HG03460 (cell line): ENCODE results near the gene SLC35A2.

ENCODE experiments used
- ATAC-seq: cut with Tn5 transposase; IDR thresholded peaks from one replicate; pipeline ENCODE4 v1.9.1; 2021; ENCODE audit not compliant: unreplicated experiment

The SLC35A2 gene

DNA sequence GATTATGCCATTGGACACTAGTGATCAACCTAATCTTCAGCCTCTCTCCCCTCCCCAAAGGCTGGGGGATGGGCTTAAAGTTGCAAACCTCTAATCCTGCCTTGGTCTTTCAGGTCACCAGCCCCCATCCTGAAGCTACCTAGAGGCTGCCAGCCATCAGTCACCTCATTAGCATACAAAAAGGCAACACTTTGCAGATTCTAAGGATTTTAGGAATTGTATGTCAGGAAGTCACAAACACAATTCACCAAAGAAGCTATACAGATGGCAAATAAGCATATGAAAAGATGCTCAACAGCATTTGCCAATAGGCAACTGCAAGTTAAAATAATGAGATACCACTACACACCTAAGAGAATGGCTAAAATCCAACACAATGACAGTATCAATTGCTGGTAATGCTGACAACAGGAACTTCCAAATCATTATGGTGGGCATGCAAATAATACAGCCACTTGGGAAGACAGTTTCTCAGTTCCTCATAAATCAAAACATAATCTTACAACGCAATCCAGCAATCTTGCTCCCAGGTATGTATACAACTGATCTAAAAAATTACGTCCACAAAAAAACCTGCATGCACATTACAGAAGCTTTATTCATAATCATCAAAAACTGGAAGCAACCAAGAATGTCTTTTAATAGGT, 16.4 kb upstream of the SLC35A2 start:
- no peak for ATAC-seq

GRCh38 chrX:48927123-48927522, 15.7 kb upstream of the SLC35A2 start:
- no peak for ATAC-seq

DNA sequence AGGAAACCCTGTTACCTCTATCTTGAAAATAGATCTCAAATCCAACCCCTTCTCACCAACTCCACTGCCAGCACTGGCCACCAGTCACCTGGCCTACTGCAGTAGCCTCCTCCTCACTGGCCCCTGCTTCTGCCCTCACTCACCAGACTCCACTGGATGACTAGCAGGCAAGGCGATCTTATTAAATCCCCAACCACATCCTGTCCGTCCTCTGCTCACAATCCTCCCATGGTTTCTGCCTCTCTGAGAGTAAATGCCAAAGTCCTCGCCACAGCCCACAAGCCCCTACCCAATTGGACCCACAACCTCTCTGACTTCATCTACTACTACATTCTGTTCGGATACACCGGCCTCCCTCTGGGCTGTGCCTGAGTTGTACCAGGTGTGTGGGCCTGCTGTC, 12.8 kb upstream of the SLC35A2 start:
- no peak for ATAC-seq

DNA sequence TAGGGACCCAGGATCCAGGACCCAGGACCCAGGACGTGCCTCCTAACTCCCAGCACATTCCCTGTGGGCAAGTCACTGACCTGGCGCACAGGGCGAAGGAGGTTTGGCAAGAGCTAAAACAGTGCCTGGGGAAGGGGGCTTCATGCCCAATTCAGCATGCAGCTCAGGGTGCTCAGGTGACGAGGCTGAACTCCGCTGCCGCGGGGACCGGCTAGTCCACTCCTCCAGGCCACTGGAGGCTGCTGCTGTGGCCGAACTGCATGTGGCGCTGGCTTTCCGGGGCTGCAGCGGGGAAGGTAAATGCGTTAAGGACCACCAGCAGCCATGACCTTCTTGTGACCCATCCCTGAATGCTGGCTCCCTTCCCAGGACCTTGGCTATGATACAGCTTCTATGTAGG, 12.3 kb upstream of the SLC35A2 start:
- ATAC-seq: no peak

DNA sequence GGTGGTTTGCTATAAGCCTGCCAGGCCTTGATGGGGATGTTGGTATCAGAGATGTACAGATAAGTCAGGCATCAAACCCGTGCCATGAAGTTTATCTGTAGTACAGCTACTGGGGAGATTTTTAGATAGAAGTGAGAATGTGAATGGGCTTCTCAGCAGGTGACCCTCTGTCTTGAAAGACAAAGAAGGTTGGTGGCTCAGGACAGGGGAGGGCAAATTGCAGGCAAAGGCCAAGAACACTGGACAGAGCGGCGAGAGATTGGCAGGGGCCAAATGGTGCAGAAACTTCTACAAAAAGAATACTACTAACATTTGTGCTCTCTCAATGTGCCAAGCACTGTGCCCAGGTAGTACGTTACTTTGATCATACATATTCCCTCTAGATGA, 9.3 kb upstream of the SLC35A2 start:
- ATAC-seq: no peak

GRCh38 chrX:48919947-48920717, 8.7 kb upstream of the SLC35A2 start:
- ATAC-seq: no peak

DNA sequence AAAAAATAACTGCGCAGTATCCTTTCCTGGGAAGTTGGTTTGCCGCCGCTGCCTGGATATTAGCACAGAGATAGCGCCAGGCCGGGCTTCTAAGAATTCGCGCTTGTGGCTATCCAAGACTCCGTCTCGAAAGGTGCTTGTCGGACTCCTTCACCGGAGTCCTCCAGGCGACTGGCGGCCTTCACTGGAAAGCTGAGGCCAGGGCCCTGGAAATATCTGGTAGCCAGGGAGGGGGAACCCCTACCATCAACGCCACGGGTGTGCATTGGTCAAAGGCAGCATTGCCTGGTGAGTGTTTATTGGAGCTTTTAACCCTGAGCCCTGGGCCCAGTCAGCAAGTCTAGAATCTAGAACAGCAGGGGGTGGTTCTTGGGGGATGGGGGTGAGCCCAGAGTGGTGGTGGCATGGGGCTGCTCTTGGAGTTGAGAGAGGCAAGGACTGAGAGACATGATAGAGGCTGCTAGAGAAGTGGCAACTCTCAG, 8.0 kb upstream of the SLC35A2 start:
- peak; percentile 21 for ATAC-seq

- ATAC-seq: peak; percentile 78
Observed at GRCh38 chrX:48918643-48919340, 7.3 kb upstream of the SLC35A2 start, which contains the start of gene PIM2. Gene PIM2, minus strand, starts transcription at chrX:48919024. Its CDS starts 190 bp downstream, at chrX:48918834.

GRCh38 chrX:48918301-48918642, 6.8 kb upstream of the SLC35A2 start:
- no peak for ATAC-seq

DNA sequence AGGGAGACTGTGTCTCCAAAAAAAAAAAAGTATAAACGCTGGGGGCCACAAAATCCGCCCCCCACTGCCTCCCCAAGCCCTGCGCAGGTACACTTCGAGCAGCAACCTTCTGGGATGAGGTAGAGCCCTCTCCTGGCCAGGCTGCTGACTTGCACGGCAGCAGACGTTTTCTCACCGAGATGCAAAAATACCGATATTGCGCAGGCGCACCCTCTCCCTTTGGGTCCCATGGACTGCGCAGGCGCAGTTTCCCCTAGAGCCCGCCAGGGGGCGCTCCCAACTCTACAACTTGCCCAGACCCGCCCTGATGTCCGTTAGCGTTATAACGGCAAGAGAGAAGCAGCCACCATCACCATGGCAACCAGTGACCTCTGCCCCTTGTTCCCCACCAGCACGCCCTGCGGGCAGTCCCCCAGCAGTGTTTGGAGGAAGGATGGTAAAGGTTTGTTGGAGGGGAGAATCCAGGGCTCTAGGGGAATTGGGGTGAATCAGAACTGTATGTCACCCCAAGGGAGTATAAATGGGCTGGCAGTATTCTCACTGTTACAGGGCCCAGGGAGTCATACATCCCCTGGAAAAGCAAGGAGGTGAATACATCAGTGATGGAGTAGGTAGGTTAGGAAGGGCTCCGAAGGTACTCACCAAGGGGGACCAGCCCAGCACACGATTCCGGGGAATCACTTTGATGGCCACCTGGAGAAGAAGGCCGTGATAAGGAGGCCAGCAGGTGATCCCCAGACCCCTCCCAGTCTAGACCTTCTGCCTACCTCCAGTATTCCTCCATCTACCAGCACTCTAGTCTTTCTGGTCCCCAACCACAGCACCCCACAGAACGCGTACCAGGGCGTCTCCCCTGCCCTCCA, 5.9 kb upstream of the SLC35A2 start:
- ATAC-seq: peak; percentile 32

GRCh38 chrX:48914593-48915493, 3.4 kb upstream of the SLC35A2 start:
- no peak for ATAC-seq

DNA sequence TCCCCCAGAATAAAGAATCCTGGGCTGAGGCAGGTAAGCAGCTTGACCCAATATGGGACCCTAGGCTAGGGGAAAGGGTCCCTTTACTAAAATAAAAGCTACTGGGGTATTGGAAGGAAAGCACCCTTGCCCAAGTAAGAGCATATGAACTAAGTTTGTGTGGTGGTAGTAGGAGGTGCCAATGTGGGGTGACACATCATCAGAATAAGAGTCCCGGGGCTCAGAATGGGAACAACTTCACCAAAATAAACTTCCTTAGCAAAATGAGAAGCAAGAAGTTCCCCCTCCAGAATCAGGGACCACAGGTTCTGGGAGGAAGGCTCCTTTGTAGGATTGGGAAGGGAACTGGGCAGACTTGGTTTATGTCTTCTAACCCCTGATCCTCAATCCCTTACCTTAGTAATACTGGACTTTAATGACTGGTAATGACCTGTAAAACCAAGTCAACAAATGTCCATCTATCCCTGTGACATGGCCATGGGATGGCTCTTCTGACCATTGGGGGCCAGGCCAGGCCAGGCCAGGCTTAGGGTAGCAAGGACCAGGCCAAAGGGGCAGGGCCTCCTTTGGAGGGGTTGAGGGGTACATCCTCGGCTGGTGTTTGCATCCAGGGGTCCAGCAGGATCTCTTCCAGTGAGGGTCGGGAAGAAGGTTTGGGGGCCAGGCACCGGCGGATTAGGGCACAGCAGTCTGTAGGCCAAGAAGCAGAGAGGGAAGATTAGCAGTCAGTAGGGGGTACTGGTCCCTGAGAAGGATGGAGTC, 2.3 kb upstream of the SLC35A2 start:
- no peak for ATAC-seq

DNA sequence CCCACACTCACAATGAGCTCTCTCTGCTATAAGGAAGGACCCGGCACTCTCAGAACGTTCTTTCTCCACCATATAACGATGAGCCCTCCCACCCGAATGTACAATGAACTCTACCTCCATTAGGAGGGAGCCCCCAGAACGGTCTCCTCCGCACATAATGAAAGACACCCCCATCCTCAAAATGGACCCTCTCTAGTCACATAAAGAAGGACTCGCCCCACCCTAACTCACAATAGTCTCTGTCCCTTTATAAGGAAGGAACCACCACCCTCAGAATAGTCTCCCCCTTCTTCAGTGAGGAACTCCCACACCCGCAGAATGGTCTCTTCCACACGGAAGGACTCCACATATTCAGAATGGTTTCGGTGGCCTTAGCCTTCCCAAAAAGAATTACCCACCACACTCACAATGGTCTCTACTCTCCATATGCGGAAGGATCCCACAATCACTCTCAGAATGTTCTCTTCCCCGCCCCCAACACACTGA, 477 bp downstream of the SLC35A2 start:
- no peak for ATAC-seq

GRCh38 chrX:48909703-48910294, 1.6 kb downstream of the SLC35A2 start:
- no peak for ATAC-seq

DNA sequence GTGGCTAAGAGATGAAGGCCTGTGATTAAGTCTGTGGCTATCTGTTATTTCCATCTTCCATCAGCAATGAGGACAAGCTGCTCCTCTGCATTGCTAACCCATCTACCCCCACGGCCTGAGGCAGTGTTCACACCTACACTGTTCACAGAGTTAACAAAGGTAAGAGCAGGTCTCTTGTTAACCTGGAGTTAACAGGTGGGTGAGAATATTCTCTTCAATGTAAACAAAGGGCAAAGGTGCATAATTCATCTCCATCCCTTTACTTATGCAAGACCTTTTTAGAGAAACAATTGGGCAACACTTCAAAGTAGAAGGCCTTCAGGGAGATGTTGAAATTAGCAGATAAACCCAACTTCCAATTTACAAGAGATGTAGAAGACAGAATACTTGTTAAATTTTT, 2.8 kb downstream of the SLC35A2 start:
- no peak for ATAC-seq

DNA sequence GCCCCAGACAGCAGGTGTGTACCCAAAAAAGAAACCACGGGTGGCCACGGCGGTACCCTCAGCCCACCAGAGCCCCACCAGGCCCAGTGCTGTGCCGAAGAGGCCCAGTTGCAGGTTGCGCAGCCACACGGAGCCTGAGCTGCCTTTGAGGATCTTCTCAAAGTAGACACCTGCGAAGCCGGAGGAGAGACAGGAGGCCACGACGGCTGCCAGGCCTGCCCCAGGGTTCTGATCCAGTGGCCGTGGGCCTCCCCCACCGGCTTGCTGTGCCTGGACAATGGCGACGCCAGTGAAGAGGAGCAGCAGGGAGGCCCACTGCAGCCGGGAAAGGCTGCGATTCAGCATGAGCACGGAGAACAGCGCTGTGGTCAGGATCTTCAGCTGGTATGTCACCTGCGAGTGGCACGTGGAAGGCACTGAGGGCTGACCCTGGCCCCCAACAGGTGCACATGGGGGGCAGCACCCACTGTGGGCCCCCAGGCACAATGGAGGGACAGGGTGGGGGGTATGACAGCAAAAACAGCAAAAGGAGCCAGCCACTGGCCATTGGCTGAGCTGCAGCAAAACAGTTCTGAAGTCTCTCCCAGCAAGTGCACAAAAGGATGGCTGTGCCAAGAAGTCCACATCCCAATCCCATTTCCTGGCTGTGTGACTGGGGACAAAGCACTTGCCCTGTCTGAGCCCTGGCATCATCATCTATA, 6.2 kb downstream of the SLC35A2 start:
- no peak for ATAC-seq

- ATAC-seq: no peak
Observed at GRCh38 chrX:48904626-48905025, 6.8 kb downstream of the SLC35A2 start.

DNA sequence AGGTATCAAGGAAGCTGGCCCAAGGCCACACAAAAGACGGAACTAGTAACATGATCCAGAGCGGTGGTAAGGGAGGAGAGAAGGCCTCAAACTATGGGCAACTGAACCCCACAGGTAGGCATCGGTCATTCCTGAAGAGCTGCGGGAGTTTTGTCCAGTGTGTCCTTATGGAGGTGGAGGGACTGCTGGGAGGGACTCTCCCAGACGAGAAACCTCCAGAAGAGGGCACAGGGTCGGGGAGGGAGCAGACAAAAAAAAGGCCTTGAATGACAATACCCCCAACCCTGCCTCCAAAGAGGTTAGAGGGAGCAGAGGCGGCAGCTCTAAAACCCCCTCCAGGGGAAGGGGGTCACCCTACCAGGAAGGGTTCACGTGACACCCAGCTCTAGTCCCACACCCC, 7.3 kb downstream of the SLC35A2 start:
- ATAC-seq: no peak
